DOHH2 (cell line): ENCODE measurements around the gene NT5C1B.

Source experiments
- H3F3A ChIP-seq: fragments of 200-600 bp; sonication (generic), shearing (Covaris generic); 2 replicates; pipeline ENCODE4 v1.6.0; 2016; ENCODE audit warnings: antibody characterized with exemption, mild to moderate bottlenecking; ENCODE audit not compliant: control insufficient read depth, insufficient read depth
- H3K27ac ChIP-seq: fragments of 200-600 bp; sonication (generic); 2 replicates; pipeline ENCODE4 v1.5.1; 2014; ENCODE audit warnings: low read depth, mild to moderate bottlenecking, low read length, moderate library complexity
- H3K27me3 ChIP-seq: fragments of 200-600 bp; sonication (generic); 2 replicates; pipeline ENCODE4 v1.6.1; 2014; ENCODE audit warnings: mild to moderate bottlenecking, low read length, mixed read lengths; ENCODE audit not compliant: control insufficient read depth
- H3K36me3 ChIP-seq: fragments of 200-600 bp; sonication (generic); 2 replicates; pipeline ENCODE4 v1.6.1; 2014; ENCODE audit warnings: mild to moderate bottlenecking, low read length, moderate library complexity, mixed read lengths; ENCODE audit not compliant: control insufficient read depth
- H3K4me1 ChIP-seq: fragments of 200-600 bp; sonication (generic); 2 replicates; pipeline ENCODE4 v1.6.1; 2014; ENCODE audit warnings: mild to moderate bottlenecking, low read length, mixed read lengths; ENCODE audit not compliant: control insufficient read depth
- H3K4me2 ChIP-seq: fragments of 200-600 bp; sonication (generic); 2 replicates; pipeline ENCODE4 v1.6.0; 2014; ENCODE audit warnings: mild to moderate bottlenecking, low read length, moderate library complexity
- H3K4me3 ChIP-seq: fragments of 200-600 bp; sonication (generic); 2 replicates; pipeline ENCODE4 v1.5.1; 2014; ENCODE audit warnings: mild to moderate bottlenecking, low read length, mixed read lengths
- H3K79me2 ChIP-seq: fragments of 200-600 bp; sonication (generic); 2 replicates; pipeline ENCODE4 v1.6.1; 2014; ENCODE audit warnings: mild to moderate bottlenecking, low read length, mixed read lengths; ENCODE audit not compliant: control insufficient read depth
- H3K9me2 ChIP-seq: fragments of 200-600 bp; sonication (generic); replicated peaks from 2 replicates; pipeline ENCODE4 v1.6.1; 2014; ENCODE audit warnings: mild to moderate bottlenecking, low read length, mixed read lengths; ENCODE audit not compliant: control insufficient read depth
- H3K9me3 ChIP-seq: fragments of 200-600 bp; sonication (generic); 2 replicates; pipeline ENCODE4 v1.6.1; 2014; ENCODE audit warnings: antibody characterized with exemption, low read length, mixed read lengths; ENCODE audit not compliant: control insufficient read depth, insufficient read depth
- H4K20me1 ChIP-seq: fragments of 200-600 bp; sonication (generic); 2 replicates; pipeline ENCODE4 v1.6.0; 2014; ENCODE audit warnings: low read depth, mild to moderate bottlenecking, antibody characterized with exemption, low read length, moderate library complexity; ENCODE audit not compliant: control insufficient read depth, insufficient read depth
- EZH2phosphoT487 ChIP-seq: fragments of 200-600 bp; sonication (generic); IDR thresholded peaks from 2 replicates; pipeline ENCODE4 v1.6.1; 2017; ENCODE audit warnings: borderline replicate concordance, mild to moderate bottlenecking, antibody characterized with exemption, low read length, moderate library complexity, mixed read lengths
- TF ChIP-seq, protein P1 (sequence below): fragments of 200-600 bp; sonication (generic); IDR thresholded peaks from one replicate; pipeline ENCODE4 v1.5.1; 2014; ENCODE audit warnings: antibody characterized with exemption, mild to moderate bottlenecking, low read depth, low read length; ENCODE audit not compliant: poor library complexity, severe bottlenecking

Gene NT5C1B

DNA sequence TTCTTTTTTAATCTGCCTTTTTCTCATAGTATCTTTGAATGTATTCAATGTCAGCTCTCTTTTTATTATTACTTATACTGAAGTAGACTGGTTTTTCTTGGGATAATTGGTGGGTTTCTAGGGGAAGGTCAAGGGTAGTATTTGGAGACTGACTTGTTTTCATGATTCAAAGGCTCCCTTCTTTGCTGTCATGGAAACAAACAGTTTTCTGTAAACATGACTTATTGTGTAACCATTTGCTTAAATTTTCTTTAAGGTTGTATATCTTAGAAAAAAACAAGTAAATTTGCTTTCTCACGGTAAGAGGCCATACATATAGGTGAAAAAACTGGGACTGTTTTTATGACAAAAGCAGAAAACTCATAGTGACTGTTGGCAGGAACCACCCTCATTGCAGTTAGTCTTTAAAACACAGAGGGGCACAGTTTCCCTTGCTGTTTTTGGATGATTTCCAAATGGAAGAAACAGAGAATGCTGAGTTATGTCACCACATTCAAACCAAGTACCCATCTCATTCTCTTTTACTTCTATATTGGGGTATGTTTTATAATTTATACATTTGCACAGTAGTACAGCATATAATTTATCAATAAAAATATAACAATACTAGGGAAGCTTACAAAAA, 23.1 kb downstream of the NT5C1B start:
- TF ChIP-seq, protein P1, sequence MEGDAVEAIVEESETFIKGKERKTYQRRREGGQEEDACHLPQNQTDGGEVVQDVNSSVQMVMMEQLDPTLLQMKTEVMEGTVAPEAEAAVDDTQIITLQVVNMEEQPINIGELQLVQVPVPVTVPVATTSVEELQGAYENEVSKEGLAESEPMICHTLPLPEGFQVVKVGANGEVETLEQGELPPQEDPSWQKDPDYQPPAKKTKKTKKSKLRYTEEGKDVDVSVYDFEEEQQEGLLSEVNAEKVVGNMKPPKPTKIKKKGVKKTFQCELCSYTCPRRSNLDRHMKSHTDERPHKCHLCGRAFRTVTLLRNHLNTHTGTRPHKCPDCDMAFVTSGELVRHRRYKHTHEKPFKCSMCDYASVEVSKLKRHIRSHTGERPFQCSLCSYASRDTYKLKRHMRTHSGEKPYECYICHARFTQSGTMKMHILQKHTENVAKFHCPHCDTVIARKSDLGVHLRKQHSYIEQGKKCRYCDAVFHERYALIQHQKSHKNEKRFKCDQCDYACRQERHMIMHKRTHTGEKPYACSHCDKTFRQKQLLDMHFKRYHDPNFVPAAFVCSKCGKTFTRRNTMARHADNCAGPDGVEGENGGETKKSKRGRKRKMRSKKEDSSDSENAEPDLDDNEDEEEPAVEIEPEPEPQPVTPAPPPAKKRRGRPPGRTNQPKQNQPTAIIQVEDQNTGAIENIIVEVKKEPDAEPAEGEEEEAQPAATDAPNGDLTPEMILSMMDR = no peak
- no peak for TF ChIP-seq EZH2phosphoT487
- Histone ChIP-seq H3K79me2 (no peaks in the 10 kb centered on the region), H3K4me1 (peaks cover 4% of the 10 kb centered on the region), H3K4me2 (no peak overlapping the region), H3K9me2 (no peaks in the 10 kb centered on the region), H3K36me3 (no peaks in the 10 kb centered on the region), H3K27me3 (no peaks in the 10 kb centered on the region), H4K20me1 (no peaks in the 10 kb centered on the region), H3K9me3 (peaks cover 8% of the 10 kb centered on the region; the same call in 1 of the 2 replicates), H3K27ac (no peak overlapping the region), H3F3A (no peaks in the 10 kb centered on the region), H3K4me3 (no peak overlapping the region)

DNA sequence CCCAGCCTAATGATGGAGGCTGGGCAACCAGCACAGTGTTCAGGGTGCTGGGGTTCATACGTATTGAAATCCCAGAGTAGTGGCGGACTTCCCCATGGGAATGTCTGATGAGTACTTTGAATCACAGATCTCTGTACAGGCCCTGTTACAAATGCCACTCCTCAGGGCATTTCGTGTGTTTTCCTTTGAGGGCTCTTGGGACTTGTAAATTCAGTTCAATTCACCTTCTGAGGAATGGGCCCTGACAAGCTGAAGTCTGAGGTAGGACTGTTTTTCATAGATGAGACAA, 28.6 kb downstream of the NT5C1B start:
- H3K79me2 ChIP-seq = peaks cover 42% of the 10 kb centered on the region
- H4K20me1 ChIP-seq = no peaks in the 10 kb centered on the region; the same call in 1 of the 2 replicates
- no peak overlapping the region for H3K27ac ChIP-seq
- peak overlapping the region; percentile 77 for H3K4me3 ChIP-seq
- H3K9me2 ChIP-seq = no peaks in the 10 kb centered on the region
- peak overlapping the region; percentile 80 for H3K4me2 ChIP-seq
- no peaks in the 10 kb centered on the region for H3K27me3 ChIP-seq
- H3K9me3 ChIP-seq = peaks cover 8% of the 10 kb centered on the region; the same call in 1 of the 2 replicates
- no peaks in the 10 kb centered on the region for H3F3A ChIP-seq
- H3K4me1 ChIP-seq = peaks cover 28% of the 10 kb centered on the region
- H3K36me3 ChIP-seq = peaks cover 31% of the 10 kb centered on the region
- TF ChIP-seq, protein P1 = no peak
- TF ChIP-seq EZH2phosphoT487 = no peak

DNA sequence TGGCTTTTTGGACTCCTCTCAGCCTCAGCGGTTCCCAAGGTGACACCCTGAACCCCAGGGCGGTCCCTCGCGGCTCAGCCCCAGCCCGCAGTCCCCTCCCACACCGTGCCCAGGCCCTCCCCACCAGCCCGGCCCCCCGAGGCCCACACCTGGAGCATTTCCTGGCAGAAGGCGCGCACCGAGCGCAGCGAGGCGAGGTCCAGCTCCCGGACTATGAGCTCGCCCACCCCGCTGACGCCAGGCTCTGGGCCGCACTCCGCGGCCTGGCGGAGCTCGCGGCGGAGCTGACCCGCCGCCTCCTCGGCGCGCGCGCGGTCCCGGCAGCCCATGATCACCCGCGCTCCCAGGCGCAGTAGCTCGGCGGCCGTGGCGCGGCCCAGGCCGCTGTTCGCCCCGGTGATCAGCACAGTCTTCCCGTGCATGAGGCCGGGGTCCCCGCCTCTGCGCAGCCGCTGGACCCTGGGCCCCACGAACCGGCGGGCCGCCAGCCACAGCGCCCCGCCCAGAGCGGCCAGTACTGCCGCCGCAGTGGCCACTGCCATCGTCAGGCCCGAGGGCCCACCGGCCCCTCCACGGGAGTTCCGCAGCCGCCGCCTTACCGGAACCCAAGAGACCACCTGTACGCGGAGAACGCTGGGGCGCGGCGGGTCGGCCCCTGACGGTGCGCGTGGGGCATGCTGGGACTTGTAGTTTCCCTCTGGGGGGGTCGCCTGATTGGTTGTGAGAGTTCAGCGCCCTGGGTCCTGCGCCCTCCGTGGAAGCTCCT, 29.2 kb downstream of the NT5C1B start, which contains the start of gene RDH14:
RDH14 (minus strand) TSS at position 623 of the 766 bp plus-strand sequence; CDS start at position 542, 81 bp downstream.
- Histone ChIP-seq H3K4me3 (peak within 1 kb of the TSS; percentile 77), H3K9me2 (no peaks in the 10 kb centered on the region), H3K27ac (peak within 1 kb of the TSS; percentile 49), H3K4me1 (peaks cover 28% of the 10 kb centered on the region), H4K20me1 (no peaks in the 10 kb centered on the region; the same call in 1 of the 2 replicates), H3F3A (no peaks in the 10 kb centered on the region), H3K79me2 (peaks cover 47% of the 10 kb centered on the region), H3K27me3 (no peaks in the 10 kb centered on the region), H3K9me3 (peaks cover 8% of the 10 kb centered on the region; the same call in 1 of the 2 replicates), H3K4me2 (peak within 1 kb of the TSS; percentile 80), H3K36me3 (peaks cover 36% of the 10 kb centered on the region)
- TF ChIP-seq, protein P1 = no peak
- no peak for TF ChIP-seq EZH2phosphoT487
